Measurements from ENCODE around the gene UBE2E3. TPM values are rescaled to one million over a fixed set of nuclear protein-coding genes. Genes with fewer than 3 reads are reported as not detected.

Gene UBE2E3
- total RNA-seq, 6 experiments from 2014 or later: 99.4 to 131 (median 116) TPM

GRCh38 chr2:181041661-181042060, 61.3 kb downstream of the UBE2E3 start:
- H3K27me3 Mint-ChIP-seq (ENCODE audit: insufficient read depth): no peaks in the 10 kb centered on the region
- TF ChIP-seq CTCF (IDR thresholded peaks at IDR 0.05): no peak
- H3K4me3 Mint-ChIP-seq: no peak overlapping the region
- no peak for DNase-seq
- H3K27ac Mint-ChIP-seq: no peak overlapping the region; the same call in 1 of the 2 replicates
- peaks cover 4% of the 10 kb centered on the region; the same call in 1 of the 2 replicates for H3K36me3 Mint-ChIP-seq (ENCODE audit: low read depth)
- H3K4me1 Mint-ChIP-seq (ENCODE audit: low read depth): peaks cover 70% of the 10 kb centered on the region
- H3K9me3 Mint-ChIP-seq: no peaks in the 10 kb centered on the region

GRCh38 chr2:181042706-181043105, 62.3 kb downstream of the UBE2E3 start:
- Mint-ChIP-seq H3K27me3 (ENCODE audit: insufficient read depth) (no peaks in the 10 kb centered on the region), H3K9me3 (no peaks in the 10 kb centered on the region), H3K4me1 (ENCODE audit: low read depth) (peaks cover 60% of the 10 kb centered on the region), H3K36me3 (ENCODE audit: low read depth) (peaks cover 4% of the 10 kb centered on the region; the same call in 1 of the 2 replicates), H3K4me3 (no peak overlapping the region), H3K27ac (no peak overlapping the region)
- DNase-seq: no peak
- TF ChIP-seq CTCF (IDR thresholded peaks at IDR 0.05): no peak

- no peak for TF ChIP-seq CTCF (IDR thresholded peaks at IDR 0.05)
- Mint-ChIP-seq H3K4me1 (ENCODE audit: low read depth) (peaks cover 23% of the 10 kb centered on the region), H3K36me3 (ENCODE audit: low read depth) (no peaks in the 10 kb centered on the region), H3K27ac (no peak overlapping the region), H3K4me3 (no peak overlapping the region), H3K9me3 (no peaks in the 10 kb centered on the region), H3K27me3 (ENCODE audit: insufficient read depth) (no peaks in the 10 kb centered on the region)
- DNase-seq: no peak
Observed at GRCh38 chr2:181046833-181047232, 66.4 kb downstream of the UBE2E3 start.

GRCh38 chr2:181047829-181048228, 67.4 kb downstream of the UBE2E3 start:
- no peaks in the 10 kb centered on the region for H3K36me3 Mint-ChIP-seq (ENCODE audit: low read depth)
- no peak for DNase-seq
- no peak overlapping the region for H3K4me3 Mint-ChIP-seq
- H3K9me3 Mint-ChIP-seq: no peaks in the 10 kb centered on the region
- H3K27me3 Mint-ChIP-seq (ENCODE audit: insufficient read depth): no peaks in the 10 kb centered on the region
- no peak overlapping the region for H3K27ac Mint-ChIP-seq
- peaks cover 25% of the 10 kb centered on the region for H3K4me1 Mint-ChIP-seq (ENCODE audit: low read depth)
- no peak for TF ChIP-seq CTCF (IDR thresholded peaks at IDR 0.05)

GRCh38 chr2:181051861-181052522, 71.6 kb downstream of the UBE2E3 start:
- H3K4me1 Mint-ChIP-seq (ENCODE audit: low read depth): peaks cover 41% of the 10 kb centered on the region
- no peaks in the 10 kb centered on the region; the same call in 1 of the 2 replicates for H3K27me3 Mint-ChIP-seq (ENCODE audit: insufficient read depth)
- peaks cover 26% of the 10 kb centered on the region for H3K36me3 Mint-ChIP-seq (ENCODE audit: low read depth)
- H3K9me3 Mint-ChIP-seq: no peaks in the 10 kb centered on the region
- no peak for TF ChIP-seq CTCF (IDR thresholded peaks at IDR 0.05)
- H3K4me3 Mint-ChIP-seq: no peak overlapping the region
- H3K27ac Mint-ChIP-seq: no peak overlapping the region
- no peak for DNase-seq

Data from HFFc6 (cell line).